ENCODE measurements around the gene DDX39A.

- TF ChIP-seq TP53 (CRISPR knock-in tag; IDR thresholded peaks at IDR 0.05) (no peak), CTCF (IDR thresholded peaks at IDR 0.05) (no peak), POLR2A (IDR thresholded peaks at IDR 0.05; ENCODE audit: low read length) (no peak), EP300 (IDR thresholded peaks at IDR 0.05) (no peak), MAFK (IDR thresholded peaks at IDR 0.05; ENCODE audit: partially characterized antibody) (no peak), PBX3 (IDR thresholded peaks at IDR 0.05) (no peak), NFE2L2 (conservative IDR thresholded peaks at IDR 0.05; ENCODE audit: low read length) (no peak), RNF2 (IDR thresholded peaks at IDR 0.05; ENCODE audit: borderline replicate concordance, low read depth) (no peak)
These were observed 40.3 kb downstream of the DDX39A start for GRCh38 chr19:14378890-14379289.
